IMR-90 (cell line): ENCODE results near the gene GPC5. TPM values are rescaled to one million over a fixed set of nuclear protein-coding genes. Genes with fewer than 3 reads are reported as not detected.

Source experiments
- ATAC-seq: fragments of 200-7000 bp; cut with Tn5 transposase; 2 replicates; pipeline ENCODE4 v1.9.1; 2020; ENCODE audit warnings: low read depth, mild to moderate bottlenecking, moderate library complexity
- BruUV-seq: library from RNA; stranded (reverse); fragments of 400-500 nt; replicated peaks from 2 replicates; lab custom pipeline; 2021; lab: Mats Ljungman, UMichigan
- CTCF ChIA-PET: fragments of 300-600 bp; formaldehyde crosslinking; extraction: SDS; loops from one replicate; lab custom pipeline; 2021; ENCODE audit warnings: antibody characterized with exemption; lab: Yijun Ruan, JAX
- POLR2A ChIA-PET: fragments of 300-600 bp; sonication (Branson Sonifier 250); formaldehyde crosslinking; loops from one replicate; lab custom pipeline; 2022; ENCODE audit warnings: antibody characterized with exemption; ENCODE audit not compliant: unreplicated experiment; lab: Charles Lee
- DNase-seq: peaks from one replicate; pipeline ENCODE4 v3.0.0; 2013
- H2AFZ ChIP-seq: replicated peaks from 2 replicates; pipeline ENCODE3; 2013; ENCODE audit warnings: low read length, mild to moderate bottlenecking; ENCODE audit not compliant: poor library complexity
- H2AK5ac ChIP-seq: 2 replicates; pipeline ENCODE4 v1.6.1; 2013; ENCODE audit warnings: low read depth, low read length, inconsistent platforms
- H2AK9ac ChIP-seq: replicated peaks from 2 replicates; pipeline ENCODE3; 2013; ENCODE audit warnings: mild to moderate bottlenecking, low read depth, low read length, moderate library complexity; ENCODE audit not compliant: poor library complexity
- H2BK120ac ChIP-seq: 2 replicates; pipeline ENCODE4 v1.6.1; 2013; ENCODE audit warnings: low read depth, low read length, inconsistent platforms
- H2BK15ac ChIP-seq: 3 replicates; pipeline ENCODE4 v1.6.1; 2013; ENCODE audit warnings: low read depth, low read length, inconsistent platforms
- H2BK20ac ChIP-seq: 2 replicates; pipeline ENCODE4 v1.6.1; 2013; ENCODE audit warnings: low read depth, mild to moderate bottlenecking, inconsistent platforms, low read length, moderate library complexity
- H2BK5ac ChIP-seq: 2 replicates; pipeline ENCODE4 v1.6.1; 2013; ENCODE audit warnings: mild to moderate bottlenecking, low read depth, low read length, inconsistent platforms; ENCODE audit not compliant: poor library complexity, severe bottlenecking
- H3K14ac ChIP-seq: replicated peaks from 2 replicates; pipeline ENCODE4 v1.6.1; 2013; ENCODE audit warnings: low read depth, low read length, inconsistent platforms
- H3K18ac ChIP-seq: 2 replicates; pipeline ENCODE4 v1.6.1; 2013; ENCODE audit warnings: low read depth, low read length, control low read depth
- H3K23ac ChIP-seq: 2 replicates; pipeline ENCODE4 v1.6.1; 2013; ENCODE audit warnings: low read depth, low read length, inconsistent platforms
- H3K27ac ChIP-seq: 2 replicates; pipeline ENCODE4 v1.5.1; 2013; ENCODE audit warnings: mild to moderate bottlenecking, control low read depth, low read length; ENCODE audit not compliant: insufficient read depth
- H3K27me3 ChIP-seq: 2 replicates; pipeline ENCODE4 v1.6.1; 2013; ENCODE audit warnings: low read length; ENCODE audit not compliant: control insufficient read depth, insufficient read depth
- H3K36me3 ChIP-seq: 2 replicates; pipeline ENCODE4 v1.6.1; 2013; ENCODE audit warnings: low read length, mixed read lengths; ENCODE audit not compliant: control insufficient read depth, insufficient read depth
- H3K4ac ChIP-seq: 2 replicates; pipeline ENCODE4 v1.6.1; 2013; ENCODE audit warnings: low read depth, low read length, inconsistent platforms
- H3K4me1 ChIP-seq: 2 replicates; pipeline ENCODE4 v1.6.1; 2013; ENCODE audit warnings: low read length, mixed read lengths; ENCODE audit not compliant: control insufficient read depth, insufficient read depth
- H3K4me2 ChIP-seq: 2 replicates; pipeline ENCODE4 v1.6.1; 2013; ENCODE audit warnings: low read depth, mild to moderate bottlenecking, control low read depth, low read length, moderate library complexity
- H3K4me3 ChIP-seq: 2 replicates; pipeline ENCODE4 v1.5.1; 2013; ENCODE audit warnings: low read depth, mild to moderate bottlenecking, control low read depth, low read length, moderate library complexity; ENCODE audit not compliant: insufficient read depth
- H3K56ac ChIP-seq: 2 replicates; pipeline ENCODE4 v1.6.1; 2013; ENCODE audit warnings: low read length, inconsistent platforms; ENCODE audit not compliant: insufficient read depth; ENCODE audit errors: extremely low read depth
- H3K79me1 ChIP-seq, 2 experiments: 2 replicates each; pipeline ENCODE4 v1.6.1; 2013; ENCODE audit warnings: low read length in 2 of 2, inconsistent platforms in 1 of 2, low read depth in 1 of 2
- H3K9ac ChIP-seq: 2 replicates; pipeline ENCODE4 v1.6.1; 2013; ENCODE audit warnings: low read depth, low read length, control low read depth
- H3K9me1 ChIP-seq: 2 replicates; pipeline ENCODE4 v1.6.1; 2013; ENCODE audit warnings: low read length, inconsistent platforms; ENCODE audit not compliant: insufficient read depth
- H3K9me3 ChIP-seq: 2 replicates; pipeline ENCODE4 v1.6.1; 2013; ENCODE audit warnings: low read length; ENCODE audit not compliant: control insufficient read depth, insufficient read depth
- H4K20me1 ChIP-seq: 2 replicates; pipeline ENCODE4 v1.6.1; 2013; ENCODE audit warnings: low read length, inconsistent platforms; ENCODE audit not compliant: insufficient read depth
- H4K5ac ChIP-seq: 2 replicates; pipeline ENCODE4 v1.6.1; 2013; ENCODE audit warnings: mild to moderate bottlenecking, low read depth, low read length, control low read depth
- H4K8ac ChIP-seq, 2 experiments: 2 replicates each; pipeline ENCODE4 v1.6.1; 2013; ENCODE audit warnings: low read depth in 2 of 2, low read length in 2 of 2, control low read depth in 1 of 2, inconsistent platforms in 1 of 2
- H4K91ac ChIP-seq: 2 replicates; pipeline ENCODE4 v1.6.1; 2013; ENCODE audit warnings: low read depth, low read length, inconsistent platforms; ENCODE audit not compliant: insufficient read depth
- BHLHE40 ChIP-seq: fragments of 150-350 bp; IDR thresholded peaks from 2 replicates; pipeline ENCODE4 v1.6.1; 2016; ENCODE audit warnings: mild to moderate bottlenecking, low read depth, low read length
- FOS ChIP-seq: fragments of 150-350 bp; IDR thresholded peaks from 2 replicates; pipeline ENCODE4 v1.6.1; 2016; ENCODE audit warnings: low read depth, low read length
- MXI1 ChIP-seq: IDR thresholded peaks from 2 replicates; pipeline ENCODE4 v1.6.1; 2012; ENCODE audit warnings: low read depth, mild to moderate bottlenecking, low read length, moderate library complexity, borderline replicate concordance
- NFE2L2 ChIP-seq: fragments of 150-350 bp; IDR thresholded peaks from 2 replicates; pipeline ENCODE4 v1.6.1; 2016; ENCODE audit warnings: low read depth, mild to moderate bottlenecking, low read length
- RAD21 ChIP-seq: IDR thresholded peaks from 2 replicates; pipeline ENCODE4 v1.6.1; 2012; ENCODE audit warnings: low read length, improper control_type of control experiment
- RCOR1 ChIP-seq: IDR thresholded peaks from 2 replicates; pipeline ENCODE4 v1.6.1; 2012; ENCODE audit warnings: mild to moderate bottlenecking, low read length, improper control_type of control experiment; ENCODE audit not compliant: insufficient replicate concordance
- SMC3 ChIP-seq: fragments of 150-350 bp; IDR thresholded peaks from 2 replicates; pipeline ENCODE4 v1.6.1; 2016; ENCODE audit warnings: low read depth, mild to moderate bottlenecking, antibody characterized with exemption, low read length, moderate library complexity
- WGBS, 2 experiments: methylation state at CpG; one replicate each; pipeline versions ENCODE4 v1.1.5 to v1.1.7; 2013; ENCODE audit warnings: missing lambda C conversion rate in 2 of 2; ENCODE audit not compliant: insufficient read length in 1 of 2; ENCODE audit errors: extremely low coverage in 2 of 2; 5-methylcytosine and 5-hydroxymethylcytosine counted together
- dilution Hi-C: fragments of 300-500 bp; cut with HindIII; formaldehyde crosslinking; loops from one replicate; pipeline ENCODE4 v1.14.3; 2018; ENCODE audit warnings: low sequenced_read_pairs; ENCODE audit not compliant: unreplicated experiment
- in situ Hi-C: fragments of 300-500 bp; cut with MboI; formaldehyde crosslinking; loops from 3 replicates; pipeline ENCODE4 v1.14.3; 2019; ENCODE audit warnings: low sequenced_read_pairs, inconsistent platforms, mixed read lengths
- intact Hi-C: fragments of 100-400 bp; cut with micrococcal nuclease; formaldehyde crosslinking; loops from 2 replicates; pipeline ENCODE4 v1.10.0; 2022
- polyA plus RNA-seq, 3 experiments: library from polyadenylated mRNA; depleted of rRNA; stranded (reverse); fragments of >200 nt; gene quantifications; 2 replicates each; pipeline ENCODE4 v1.2.3, GENCODE V29; 2012; ENCODE audit warnings: low replicate concordance in 1 of 3
- total RNA-seq: library from RNA; depleted of rRNA; stranded (reverse); fragments of >200 nt; gene quantifications from 2 replicates; pipeline ENCODE4 v1.2.3, GENCODE V29; 2012
- TF ChIP-seq, protein P1 (sequence below): fragments of 150-350 bp; IDR thresholded peaks from 2 replicates; pipeline ENCODE4 v1.6.1; 2016; ENCODE audit warnings: low read depth, mild to moderate bottlenecking, low read length, moderate library complexity, borderline replicate concordance
- TF ChIP-seq, protein P2 (sequence below): fragments of 150-350 bp; IDR thresholded peaks from 2 replicates; pipeline ENCODE4 v1.6.1; 2017; ENCODE audit warnings: mild to moderate bottlenecking, antibody characterized with exemption, low read length, low read depth
- TF ChIP-seq, protein P3 (sequence below): conservative IDR thresholded peaks from 2 replicates; pipeline ENCODE4 v1.5.1; 2012; ENCODE audit warnings: mild to moderate bottlenecking, low read depth, low read length, improper control_type of control experiment

The GPC5 gene
- total and polyA plus RNA-seq, 2 of the 4 experiments (the other 2 are of a cell fraction), result 0.94 to 1.8 TPM

DNA sequence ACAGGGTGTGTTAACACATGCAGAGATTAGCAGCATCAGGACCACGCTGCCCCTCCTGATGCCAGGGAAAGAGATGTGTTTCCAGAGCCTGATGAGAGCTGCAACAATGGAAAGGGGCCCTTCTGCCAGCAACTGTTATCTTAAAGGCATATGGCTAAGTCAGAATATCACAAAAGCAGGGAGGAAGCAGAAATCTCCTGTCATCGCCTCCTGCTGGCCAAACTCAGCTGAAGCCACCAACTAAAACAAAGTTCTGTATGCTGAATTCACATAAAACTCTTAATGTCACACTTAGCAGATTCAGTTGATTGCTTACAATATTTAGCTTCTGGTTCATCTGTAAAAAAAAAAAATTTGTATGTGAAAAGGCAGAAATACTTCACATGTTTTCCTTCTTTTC lies 178.2 kb downstream of the GPC5 start:
- DNase-seq (no peak), ATAC-seq (no peak)
- Histone ChIP-seq H2AK5ac (no peak overlapping the region), H3K36me3 (no peaks in the 10 kb centered on the region), H3K27ac (no peak overlapping the region), H4K20me1 (no peaks in the 10 kb centered on the region), H2BK15ac (no peak overlapping the region), H3K9ac (no peak overlapping the region), H2BK5ac (no peak overlapping the region), H3K14ac (no peak overlapping the region), H4K8ac (no peak overlapping the region), H3K27me3 (no peaks in the 10 kb centered on the region), H4K91ac (no peak overlapping the region), H3K18ac (no peak overlapping the region), H3K4me3 (no peak overlapping the region), H3K4ac (no peak overlapping the region), H3K4me2 (no peak overlapping the region), H3K4me1 (no peaks in the 10 kb centered on the region), H3K9me1 (no peaks in the 10 kb centered on the region), H2BK120ac (no peak overlapping the region), H2AFZ (no peak overlapping the region), H4K5ac (no peak overlapping the region), H2AK9ac (no peak overlapping the region), H3K56ac (no peak overlapping the region), H2BK20ac (no peak overlapping the region), H3K79me1 (no peaks in the 10 kb centered on the region), H3K9me3 (peaks cover 5% of the 10 kb centered on the region), H3K23ac (no peak overlapping the region)
- whole genome bisulfite sequencing, 2 experiments, result 80% methylated on average over 1 of the region's 2 CpGs; no CpG with 5 or more reads in 1 of the 2 experiments
- intact Hi-C loops (no loop called here), dilution Hi-C loops (no loop called here), in situ Hi-C loops (no loop called here)
- no TSS peak for BruUV-seq
- ChIA-PET POLR2A (no interaction called here), CTCF (no interaction called here)
- TF ChIP-seq RAD21 (no peak), SMC3 (no peak), MXI1 (no peak), NFE2L2 (no peak), FOS (no peak), BHLHE40 (no peak), RCOR1 (no peak)
- TF ChIP-seq, protein P1, sequence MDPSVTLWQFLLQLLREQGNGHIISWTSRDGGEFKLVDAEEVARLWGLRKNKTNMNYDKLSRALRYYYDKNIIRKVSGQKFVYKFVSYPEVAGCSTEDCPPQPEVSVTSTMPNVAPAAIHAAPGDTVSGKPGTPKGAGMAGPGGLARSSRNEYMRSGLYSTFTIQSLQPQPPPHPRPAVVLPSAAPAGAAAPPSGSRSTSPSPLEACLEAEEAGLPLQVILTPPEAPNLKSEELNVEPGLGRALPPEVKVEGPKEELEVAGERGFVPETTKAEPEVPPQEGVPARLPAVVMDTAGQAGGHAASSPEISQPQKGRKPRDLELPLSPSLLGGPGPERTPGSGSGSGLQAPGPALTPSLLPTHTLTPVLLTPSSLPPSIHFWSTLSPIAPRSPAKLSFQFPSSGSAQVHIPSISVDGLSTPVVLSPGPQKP, result no peak
- TF ChIP-seq, protein P2, sequence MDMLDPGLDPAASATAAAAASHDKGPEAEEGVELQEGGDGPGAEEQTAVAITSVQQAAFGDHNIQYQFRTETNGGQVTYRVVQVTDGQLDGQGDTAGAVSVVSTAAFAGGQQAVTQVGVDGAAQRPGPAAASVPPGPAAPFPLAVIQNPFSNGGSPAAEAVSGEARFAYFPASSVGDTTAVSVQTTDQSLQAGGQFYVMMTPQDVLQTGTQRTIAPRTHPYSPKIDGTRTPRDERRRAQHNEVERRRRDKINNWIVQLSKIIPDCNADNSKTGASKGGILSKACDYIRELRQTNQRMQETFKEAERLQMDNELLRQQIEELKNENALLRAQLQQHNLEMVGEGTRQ, result no peak
- TF ChIP-seq, protein P3, sequence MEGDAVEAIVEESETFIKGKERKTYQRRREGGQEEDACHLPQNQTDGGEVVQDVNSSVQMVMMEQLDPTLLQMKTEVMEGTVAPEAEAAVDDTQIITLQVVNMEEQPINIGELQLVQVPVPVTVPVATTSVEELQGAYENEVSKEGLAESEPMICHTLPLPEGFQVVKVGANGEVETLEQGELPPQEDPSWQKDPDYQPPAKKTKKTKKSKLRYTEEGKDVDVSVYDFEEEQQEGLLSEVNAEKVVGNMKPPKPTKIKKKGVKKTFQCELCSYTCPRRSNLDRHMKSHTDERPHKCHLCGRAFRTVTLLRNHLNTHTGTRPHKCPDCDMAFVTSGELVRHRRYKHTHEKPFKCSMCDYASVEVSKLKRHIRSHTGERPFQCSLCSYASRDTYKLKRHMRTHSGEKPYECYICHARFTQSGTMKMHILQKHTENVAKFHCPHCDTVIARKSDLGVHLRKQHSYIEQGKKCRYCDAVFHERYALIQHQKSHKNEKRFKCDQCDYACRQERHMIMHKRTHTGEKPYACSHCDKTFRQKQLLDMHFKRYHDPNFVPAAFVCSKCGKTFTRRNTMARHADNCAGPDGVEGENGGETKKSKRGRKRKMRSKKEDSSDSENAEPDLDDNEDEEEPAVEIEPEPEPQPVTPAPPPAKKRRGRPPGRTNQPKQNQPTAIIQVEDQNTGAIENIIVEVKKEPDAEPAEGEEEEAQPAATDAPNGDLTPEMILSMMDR, result no peak
